Skeletal muscle satellite cell (primary cell): Measurements from ENCODE around the gene DAB2IP.

Experiments
- H3K27me3 ChIP-seq: 2 replicates; pipeline ENCODE4 v1.7.0; 2013; ENCODE audit warnings: low read length; ENCODE audit not compliant: control insufficient read depth, insufficient read depth
- H3K36me3 ChIP-seq: 2 replicates; pipeline ENCODE4 v1.7.0; 2013; ENCODE audit warnings: mild to moderate bottlenecking, control low read depth, low read length; ENCODE audit not compliant: insufficient read depth
- H3K4me1 ChIP-seq: 2 replicates; pipeline ENCODE4 v1.7.0; 2013; ENCODE audit warnings: low read length; ENCODE audit not compliant: control insufficient read depth, insufficient read depth
- H3K4me2 ChIP-seq: 2 replicates; pipeline ENCODE4 v1.7.0; 2013; ENCODE audit warnings: mild to moderate bottlenecking, low read length
- H3K4me3 ChIP-seq: 2 replicates; pipeline ENCODE4 v1.7.0; 2013; ENCODE audit warnings: low read length
- H3K9ac ChIP-seq: 2 replicates; pipeline ENCODE4 v1.7.0; 2013; ENCODE audit warnings: mild to moderate bottlenecking, low read depth, low read length, moderate library complexity
- H3K9me3 ChIP-seq: replicated peaks from 2 replicates; pipeline ENCODE4 v1.7.0; 2013; ENCODE audit warnings: mild to moderate bottlenecking, control low read depth, low read length

DAB2IP gene

DNA sequence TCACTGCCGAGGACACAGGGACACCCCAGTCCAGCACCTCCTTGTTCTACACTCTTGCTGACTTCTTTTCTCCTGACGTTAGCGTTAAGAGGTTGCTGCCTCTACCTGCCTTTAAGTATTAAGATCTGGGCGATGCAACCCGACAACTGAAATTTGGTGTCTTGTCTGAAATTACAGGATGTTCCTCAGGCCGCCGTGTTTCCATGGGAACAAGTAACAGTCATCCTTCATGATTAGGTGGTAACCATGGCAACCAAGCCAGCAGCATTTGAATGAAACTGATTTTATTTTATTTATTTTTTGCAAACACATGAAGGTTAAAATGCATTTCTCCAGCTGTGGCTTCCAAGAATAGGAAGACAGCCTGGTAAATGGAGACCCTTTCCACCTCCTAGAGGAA lies 20.8 kb downstream of the DAB2IP start:
- H3K27me3 ChIP-seq, result peaks cover 35% of the 10 kb centered on the region
- H3K36me3 ChIP-seq, result no peaks in the 10 kb centered on the region
- H3K4me3 ChIP-seq, result no peak overlapping the region
- peaks cover 7% of the 10 kb centered on the region for H3K4me1 ChIP-seq
- no peaks in the 10 kb centered on the region for H3K9me3 ChIP-seq
- no peak overlapping the region for H3K4me2 ChIP-seq
- no peak overlapping the region for H3K9ac ChIP-seq

DNA sequence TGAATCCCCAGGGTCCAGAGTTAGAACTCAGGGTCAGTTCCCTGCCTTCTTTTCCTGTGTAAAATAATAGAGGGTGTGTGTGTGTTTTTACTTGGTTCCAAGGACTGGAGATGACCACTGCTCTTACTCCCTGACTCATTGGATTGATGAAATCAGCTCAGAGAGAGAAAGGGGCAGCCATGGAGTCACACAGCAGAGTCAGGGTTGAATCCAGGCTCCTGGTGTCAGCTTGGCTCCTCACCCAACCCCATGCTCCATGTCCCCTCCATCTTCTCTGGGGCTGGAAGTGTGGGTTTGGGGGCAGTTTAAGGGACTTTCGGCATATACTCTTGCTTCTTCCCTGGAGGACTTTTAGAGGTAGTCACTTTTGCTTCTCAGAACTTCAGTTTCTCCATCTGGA lies 21.6 kb downstream of the DAB2IP start:
- Histone ChIP-seq H3K9me3 (no peaks in the 10 kb centered on the region), H3K4me3 (no peak overlapping the region), H3K27me3 (peaks cover 35% of the 10 kb centered on the region), H3K9ac (no peak overlapping the region), H3K4me2 (no peak overlapping the region), H3K36me3 (no peaks in the 10 kb centered on the region), H3K4me1 (peaks cover 7% of the 10 kb centered on the region)

DNA sequence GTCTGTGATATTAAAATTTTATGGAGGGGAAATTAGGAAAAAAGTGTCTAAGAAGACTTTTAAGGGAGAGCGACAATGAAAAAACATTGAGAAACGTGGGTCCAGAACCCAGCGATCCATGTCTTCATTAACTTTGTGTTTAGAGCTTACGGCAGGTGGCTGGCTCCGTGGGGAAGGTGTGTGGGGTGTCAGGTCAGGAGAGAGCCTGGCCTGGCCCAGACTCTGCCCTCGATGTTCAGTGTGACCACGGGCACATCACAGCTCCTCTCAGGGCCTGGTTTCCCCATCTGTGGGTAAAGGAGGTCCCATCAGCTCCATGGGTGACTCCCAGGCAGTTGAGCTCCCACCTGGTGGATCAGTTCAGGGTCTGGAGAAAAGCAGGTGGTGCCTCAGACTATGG lies 22.1 kb downstream of the DAB2IP start:
- H3K4me1 ChIP-seq, result peaks cover 7% of the 10 kb centered on the region
- no peak overlapping the region for H3K9ac ChIP-seq
- H3K9me3 ChIP-seq, result no peaks in the 10 kb centered on the region
- no peak overlapping the region for H3K4me2 ChIP-seq
- H3K36me3 ChIP-seq, result no peaks in the 10 kb centered on the region
- H3K27me3 ChIP-seq, result peaks cover 35% of the 10 kb centered on the region
- H3K4me3 ChIP-seq, result no peak overlapping the region

DNA sequence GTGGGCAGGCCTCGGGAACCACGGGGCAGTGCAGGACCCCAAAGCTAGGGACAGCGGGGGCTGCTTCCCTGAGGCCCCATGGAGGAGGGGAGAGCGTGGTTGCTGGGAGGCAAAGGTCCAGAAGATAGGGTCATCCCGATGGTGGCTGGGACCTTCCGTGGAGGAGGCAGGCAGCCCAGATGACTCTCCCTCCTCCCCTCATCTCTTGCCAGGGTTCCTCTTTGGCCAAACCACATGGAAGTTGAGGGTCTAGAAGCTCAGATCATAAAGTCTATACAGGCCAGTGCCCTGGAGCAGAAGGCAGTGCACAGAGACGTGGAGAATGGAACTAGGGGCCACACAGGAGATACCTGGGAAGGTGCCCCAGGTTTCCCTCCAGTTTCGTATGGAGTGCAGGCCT lies 22.6 kb downstream of the DAB2IP start:
- Histone ChIP-seq H3K9ac (no peak overlapping the region), H3K27me3 (peaks cover 35% of the 10 kb centered on the region), H3K4me3 (no peak overlapping the region), H3K4me2 (no peak overlapping the region), H3K9me3 (no peaks in the 10 kb centered on the region), H3K4me1 (peaks cover 7% of the 10 kb centered on the region), H3K36me3 (no peaks in the 10 kb centered on the region)

DNA sequence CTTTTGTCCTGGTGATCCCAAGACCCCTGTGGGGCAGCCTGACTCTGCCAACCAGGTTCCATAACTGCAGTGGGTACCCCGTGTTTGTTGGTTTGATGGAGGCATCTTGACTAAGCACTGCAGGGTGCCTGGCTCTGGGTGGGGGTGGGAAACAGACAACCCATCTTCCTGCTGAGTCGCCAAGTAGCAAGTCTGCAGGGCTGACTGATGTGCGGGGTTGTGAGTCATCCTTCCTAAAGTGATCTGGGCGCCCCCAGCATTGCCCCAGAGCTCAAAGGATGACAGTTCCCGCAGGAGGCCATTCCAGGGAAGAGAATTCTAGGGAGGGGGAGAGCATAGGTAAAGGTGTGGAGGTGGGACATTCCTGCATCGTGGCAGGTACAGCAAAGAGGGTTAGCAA lies 23.5 kb downstream of the DAB2IP start:
- H3K4me3 ChIP-seq, result no peak overlapping the region
- H3K4me1 ChIP-seq, result peaks cover 7% of the 10 kb centered on the region
- H3K36me3 ChIP-seq, result no peaks in the 10 kb centered on the region
- no peak overlapping the region for H3K9ac ChIP-seq
- H3K27me3 ChIP-seq, result peaks cover 37% of the 10 kb centered on the region
- no peaks in the 10 kb centered on the region for H3K9me3 ChIP-seq
- no peak overlapping the region for H3K4me2 ChIP-seq

DNA sequence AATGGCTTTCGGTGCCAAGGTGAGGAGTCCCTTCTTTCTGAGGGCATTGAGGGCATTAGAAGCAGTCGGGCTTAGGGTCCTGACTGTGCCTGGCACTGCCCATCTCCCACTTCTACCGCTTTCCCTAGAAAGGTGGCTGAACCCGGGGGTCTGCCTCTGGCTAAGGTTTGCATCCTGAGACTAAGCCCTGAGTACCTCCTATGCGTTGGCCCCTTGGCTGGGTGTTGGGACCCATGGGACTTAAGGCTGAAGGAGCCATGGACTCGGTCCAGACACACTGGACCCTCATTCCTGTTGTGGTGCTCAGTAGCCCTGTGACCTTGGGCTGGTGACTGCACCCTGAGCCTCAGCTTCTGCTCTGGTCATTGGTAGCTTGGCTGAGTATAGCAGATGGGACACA lies 23.9 kb downstream of the DAB2IP start:
- H3K9me3 ChIP-seq, result no peaks in the 10 kb centered on the region
- no peak overlapping the region for H3K9ac ChIP-seq
- no peak overlapping the region for H3K4me2 ChIP-seq
- H3K4me3 ChIP-seq, result no peak overlapping the region
- H3K36me3 ChIP-seq, result no peaks in the 10 kb centered on the region
- peaks cover 7% of the 10 kb centered on the region for H3K4me1 ChIP-seq
- H3K27me3 ChIP-seq, result peaks cover 37% of the 10 kb centered on the region

DNA sequence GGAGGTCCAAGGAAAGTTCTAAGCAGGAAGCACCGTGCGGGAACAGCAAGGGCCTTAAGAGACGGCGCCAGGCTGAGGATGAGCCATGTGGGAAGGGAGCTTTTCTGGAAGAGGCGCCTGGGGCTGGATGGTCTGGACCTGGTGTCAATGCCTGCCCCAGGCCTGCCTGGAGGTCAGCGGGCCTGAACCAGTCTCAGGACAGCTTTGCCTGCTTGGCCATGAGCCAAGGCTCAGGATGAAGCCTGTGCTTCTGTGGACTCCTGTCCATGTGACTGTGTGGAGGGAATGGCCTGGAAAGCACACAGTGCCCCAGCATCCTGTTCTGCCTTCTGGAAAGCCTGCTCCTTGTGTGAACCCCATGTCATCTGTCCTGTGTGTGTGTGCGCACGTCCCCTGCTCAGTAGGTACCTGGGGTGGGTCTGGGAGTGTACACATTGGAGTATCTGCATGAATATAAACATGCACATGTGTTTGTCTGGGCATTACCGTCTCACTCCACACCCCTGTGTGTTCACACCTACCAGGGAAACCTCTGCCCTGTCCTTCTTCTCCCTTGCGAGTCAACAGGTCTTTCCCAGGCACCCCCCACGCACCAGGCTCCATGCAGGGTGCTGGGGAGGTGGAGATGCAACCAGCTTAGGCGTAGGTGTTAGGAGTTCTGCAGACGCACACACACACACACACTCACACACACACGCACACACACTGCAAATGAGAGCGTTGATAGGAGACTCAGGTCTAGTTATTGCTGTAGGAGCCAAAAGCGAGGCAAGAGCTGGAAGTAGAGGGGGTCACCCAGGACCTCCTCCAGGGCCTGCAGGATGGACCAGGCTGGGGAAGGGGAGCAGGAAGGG lies 24.8 kb downstream of the DAB2IP start:
- Histone ChIP-seq H3K9ac (no peak overlapping the region), H3K36me3 (no peaks in the 10 kb centered on the region), H3K4me1 (peaks cover 7% of the 10 kb centered on the region), H3K4me2 (no peak overlapping the region), H3K4me3 (no peak overlapping the region), H3K27me3 (peaks cover 36% of the 10 kb centered on the region), H3K9me3 (no peaks in the 10 kb centered on the region)

DNA sequence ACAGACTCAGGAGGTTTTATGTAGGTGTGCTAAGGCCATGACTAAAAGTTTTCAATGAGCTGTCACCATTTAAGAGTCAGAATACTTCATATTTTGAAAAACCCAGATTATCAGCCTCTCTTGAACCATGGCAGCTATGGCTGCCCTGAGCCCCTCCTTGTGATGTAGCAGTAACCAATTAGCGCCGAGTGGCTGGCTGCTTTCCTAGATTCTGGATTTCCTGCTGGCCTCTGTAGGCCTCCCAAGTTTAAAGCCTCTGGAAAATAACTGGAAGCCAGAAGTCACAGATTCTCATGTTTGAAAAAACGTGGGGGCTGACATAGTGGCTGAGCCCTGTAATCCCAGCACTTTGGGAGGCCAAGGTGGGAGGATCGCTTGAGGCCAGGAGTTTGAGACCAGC lies 25.5 kb downstream of the DAB2IP start:
- peaks cover 7% of the 10 kb centered on the region for H3K4me1 ChIP-seq
- H3K9ac ChIP-seq, result no peak overlapping the region
- no peaks in the 10 kb centered on the region for H3K36me3 ChIP-seq
- no peak overlapping the region for H3K4me2 ChIP-seq
- H3K27me3 ChIP-seq, result peaks cover 31% of the 10 kb centered on the region
- H3K4me3 ChIP-seq, result no peak overlapping the region
- H3K9me3 ChIP-seq, result no peaks in the 10 kb centered on the region

DNA sequence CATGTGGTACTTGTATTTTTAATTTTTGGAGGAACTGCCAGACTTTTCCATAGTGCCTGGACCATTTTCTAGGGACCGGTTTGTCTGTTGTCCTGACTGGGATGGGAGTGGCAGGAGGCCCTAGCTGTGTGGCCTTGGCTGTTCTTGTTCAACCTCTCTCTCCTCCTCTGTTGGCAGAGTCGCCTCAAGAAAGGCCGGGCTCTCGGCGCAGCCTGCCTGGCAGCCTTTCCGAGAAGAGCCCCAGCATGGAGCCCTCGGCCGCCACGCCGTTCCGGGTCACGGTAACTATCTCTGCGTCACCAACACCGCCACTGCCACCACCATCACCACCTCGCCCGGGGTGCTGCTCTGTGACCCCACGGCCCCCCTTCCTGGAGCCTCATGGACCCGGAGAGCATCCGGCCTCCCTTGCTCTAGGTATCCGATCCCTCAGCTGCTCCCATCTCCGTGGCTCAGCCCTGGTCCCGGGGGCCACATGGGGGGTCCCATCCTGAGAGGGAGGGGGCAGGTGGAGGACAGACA lies 27.1 kb downstream of the DAB2IP start:
- H3K9ac ChIP-seq, result no peak overlapping the region

DNA sequence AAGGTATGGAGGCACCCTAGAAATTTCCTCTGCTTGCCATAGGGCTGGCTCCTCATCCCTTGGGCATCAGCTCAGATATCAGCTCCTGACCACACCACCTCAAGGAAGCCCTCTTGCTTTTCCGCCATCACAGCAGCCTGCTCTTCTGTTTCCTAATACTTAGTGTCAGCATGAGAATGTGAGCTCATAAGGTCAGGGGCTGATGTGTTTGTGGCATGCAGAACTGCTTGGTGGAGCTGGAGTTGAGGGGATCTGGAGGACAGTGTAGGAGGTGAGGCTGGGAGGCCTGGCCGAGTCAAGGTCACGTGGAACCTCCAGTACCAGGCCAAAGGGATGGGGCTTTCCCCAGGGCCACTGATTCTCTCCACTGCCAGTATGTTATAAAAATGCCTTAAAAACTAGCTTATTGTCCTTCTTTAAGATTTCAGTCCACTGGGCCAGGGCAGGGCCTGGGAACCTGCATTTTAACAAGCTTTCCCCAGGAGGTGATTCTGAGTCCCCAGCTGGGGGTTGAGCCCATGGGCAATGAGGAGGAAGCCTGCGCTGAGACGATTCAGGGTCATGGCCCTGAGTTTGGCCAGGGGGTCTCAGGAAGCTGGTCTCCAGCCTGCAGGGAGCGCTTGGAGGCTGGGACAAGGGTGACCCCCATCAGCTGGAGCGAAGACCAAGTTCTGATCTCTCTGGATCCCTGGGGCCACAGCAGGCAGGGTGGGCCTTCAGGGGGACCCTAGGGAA lies 28.6 kb downstream of the DAB2IP start:
- Histone ChIP-seq H3K9me3 (no peaks in the 10 kb centered on the region), H3K36me3 (no peaks in the 10 kb centered on the region), H3K4me3 (no peak overlapping the region), H3K27me3 (peaks cover 25% of the 10 kb centered on the region), H3K9ac (no peak overlapping the region), H3K4me1 (peaks cover 2% of the 10 kb centered on the region), H3K4me2 (no peak overlapping the region)

More for the DNA sequence above, 27.1 kb downstream of the DAB2IP start:
- H3K4me2 ChIP-seq, result no peak overlapping the region
- H3K27me3 ChIP-seq, result peaks cover 28% of the 10 kb centered on the region
- H3K4me1 ChIP-seq, result peaks cover 7% of the 10 kb centered on the region
- H3K9me3 ChIP-seq, result no peaks in the 10 kb centered on the region
- H3K4me3 ChIP-seq, result no peak overlapping the region
- H3K36me3 ChIP-seq, result no peaks in the 10 kb centered on the region

DNA sequence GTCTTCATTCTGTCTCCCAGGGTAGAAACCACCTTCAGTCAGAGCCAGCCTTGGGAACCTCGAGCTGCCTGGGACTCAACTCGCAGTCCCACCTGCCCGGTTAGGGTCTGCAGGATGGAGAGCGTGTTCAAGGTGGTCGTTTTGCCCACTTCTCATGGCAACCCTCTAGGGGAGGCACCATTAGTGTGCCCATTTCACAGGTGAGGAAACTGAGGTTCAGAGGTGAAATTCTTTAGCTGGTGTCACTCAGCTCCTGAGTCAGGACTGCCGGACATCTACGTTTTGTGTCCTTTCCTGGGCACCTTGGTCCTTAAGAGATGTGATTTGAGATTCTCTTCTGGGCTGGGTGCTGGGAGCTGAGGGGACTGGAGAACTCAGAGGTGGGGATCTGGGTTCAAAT lies 30.0 kb downstream of the DAB2IP start:
- Histone ChIP-seq H3K4me1 (no peaks in the 10 kb centered on the region), H3K9ac (no peak overlapping the region), H3K4me3 (no peak overlapping the region), H3K27me3 (peaks cover 25% of the 10 kb centered on the region), H3K36me3 (no peaks in the 10 kb centered on the region), H3K9me3 (no peaks in the 10 kb centered on the region), H3K4me2 (no peak overlapping the region)
